Fibroblast of skin of right quadriceps (primary cell): ENCODE data around the gene ADGRF5.
A peak's percentile ranks its signal among the peaks of the same experiment; 100 is the strongest.
"Not testable (repeated sequence)": the region's sequence is repeated elsewhere in the genome, so short reads cannot be mapped to it uniquely, and the experiment has no call there.

Experiments used
- DNase-seq: peaks from one replicate; pipeline ENCODE4 v3.0.0-alpha.2; 2013

The ADGRF5 gene

GRCh38 chr6:46893648-46894047 lies 28.1 kb downstream of the ADGRF5 start:
- no peak for DNase-seq

DNA sequence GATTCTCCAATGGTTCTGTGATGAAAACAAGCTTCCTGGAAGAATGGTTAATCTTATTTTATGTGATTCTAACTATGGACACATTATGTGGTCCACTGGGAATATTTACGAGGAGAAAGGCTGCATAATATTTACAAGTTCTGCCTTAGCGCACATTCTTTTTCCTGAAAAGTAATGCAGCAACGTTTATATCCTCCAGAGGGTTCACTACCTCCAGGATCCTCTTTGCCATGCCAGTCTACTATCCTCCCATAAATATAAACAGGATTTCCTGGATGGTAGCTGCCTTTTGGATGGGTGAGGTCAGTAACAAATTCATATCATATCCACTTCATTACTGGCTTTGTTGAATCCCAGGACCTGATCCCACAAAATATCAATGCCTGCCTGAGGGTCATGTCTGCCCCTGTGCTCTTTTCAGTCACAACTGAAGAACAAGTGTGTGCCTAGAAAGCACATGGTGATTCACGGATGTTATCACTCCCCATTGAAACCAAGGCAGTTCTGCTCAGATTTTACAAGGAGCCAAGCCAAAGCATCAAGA lies 30.4 kb downstream of the ADGRF5 start:
- no peak for DNase-seq

- no peak for DNase-seq
Measured at GRCh38 chr6:46888578-46888977, 33.2 kb downstream of the ADGRF5 start.

DNA sequence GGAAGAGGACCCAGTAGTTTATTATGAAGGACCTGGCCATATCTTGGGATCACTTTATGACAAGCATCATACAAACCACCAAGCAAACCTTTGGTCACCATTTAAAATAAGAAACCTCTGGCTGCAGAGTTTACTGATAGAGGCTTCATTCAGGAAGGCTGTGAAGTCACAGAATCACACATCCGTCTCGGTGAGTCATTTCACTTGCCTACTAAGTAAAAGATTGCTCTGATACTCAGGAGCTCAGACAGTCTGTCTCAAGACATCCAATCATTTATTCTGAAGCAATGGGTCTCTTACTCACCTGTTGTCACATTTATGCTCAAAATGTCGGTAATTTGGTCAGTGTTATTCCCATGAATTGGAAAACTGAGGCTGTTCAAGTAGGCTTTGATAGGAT lies 33.7 kb downstream of the ADGRF5 start:
- DNase-seq = no peak

DNA sequence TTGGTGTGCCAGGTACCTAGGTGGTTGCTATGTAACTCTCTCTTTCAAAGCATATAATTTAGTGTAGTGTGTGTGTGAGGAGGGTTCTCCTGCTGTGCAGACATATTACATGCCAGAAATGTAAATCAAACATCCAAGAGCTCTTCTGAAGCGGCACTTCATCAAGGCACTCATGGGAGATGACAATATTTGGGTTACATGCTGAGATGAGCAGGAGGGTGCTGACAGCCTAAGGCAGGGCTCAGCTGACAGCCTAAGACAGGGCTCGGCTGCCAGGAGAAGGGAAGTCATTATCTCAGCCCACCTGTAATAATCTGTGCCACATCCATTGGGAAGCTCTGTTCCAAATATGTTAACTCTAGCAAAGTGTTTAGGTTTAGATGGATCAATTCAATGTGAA lies 39.1 kb downstream of the ADGRF5 start:
- DNase-seq = no peak

- DNase-seq = no peak
Measured at GRCh38 chr6:46879003-46879402, 42.7 kb downstream of the ADGRF5 start.

GRCh38 chr6:46876126-46876525 lies 45.6 kb downstream of the ADGRF5 start:
- DNase-seq = no peak

DNA sequence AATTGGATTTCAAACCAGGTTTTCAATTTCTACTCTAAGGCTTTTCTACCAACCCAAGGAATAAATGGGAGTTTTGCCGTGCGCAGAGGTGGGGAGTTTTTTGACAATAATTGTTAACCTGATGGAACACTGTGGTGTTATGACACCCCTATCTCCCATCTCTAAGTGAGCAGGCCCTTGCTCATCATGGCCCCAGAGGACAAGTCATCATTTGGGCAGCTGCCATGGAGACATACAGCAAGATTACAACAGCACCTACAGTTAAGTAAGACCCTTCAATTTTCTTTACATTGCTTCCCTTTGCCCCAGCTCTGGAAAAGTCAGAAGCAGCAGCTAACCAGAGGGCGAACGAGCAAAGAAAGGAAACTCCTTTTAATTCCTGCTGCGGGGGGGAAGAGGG lies 54.3 kb downstream of the ADGRF5 start:
- no peak for DNase-seq

- DNase-seq = no peak
Measured at GRCh38 chr6:46865221-46865620, 56.5 kb downstream of the ADGRF5 start.

- no peak for DNase-seq
Measured at GRCh38 chr6:46863791-46864190, 57.9 kb downstream of the ADGRF5 start.

DNA sequence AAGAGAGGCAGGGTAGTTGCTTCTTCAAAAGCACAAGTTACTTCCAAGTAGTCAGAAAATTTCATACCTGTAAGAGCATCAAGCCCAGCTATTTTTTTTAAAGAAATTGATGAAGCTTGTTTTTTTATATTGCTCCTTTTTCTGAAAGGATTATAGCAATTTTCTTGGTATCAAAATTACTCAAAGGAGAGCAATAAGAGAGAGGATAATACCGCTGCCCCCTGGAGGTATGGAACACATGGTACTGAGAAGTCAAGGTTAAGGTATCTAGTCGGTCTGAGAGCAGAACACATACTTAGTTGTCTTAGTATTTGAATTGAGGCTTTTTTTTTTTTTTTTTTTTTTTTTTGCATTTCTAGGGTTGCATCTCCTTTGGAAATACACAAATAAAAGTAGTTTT lies 59.4 kb downstream of the ADGRF5 start:
- DNase-seq = no peak

DNA sequence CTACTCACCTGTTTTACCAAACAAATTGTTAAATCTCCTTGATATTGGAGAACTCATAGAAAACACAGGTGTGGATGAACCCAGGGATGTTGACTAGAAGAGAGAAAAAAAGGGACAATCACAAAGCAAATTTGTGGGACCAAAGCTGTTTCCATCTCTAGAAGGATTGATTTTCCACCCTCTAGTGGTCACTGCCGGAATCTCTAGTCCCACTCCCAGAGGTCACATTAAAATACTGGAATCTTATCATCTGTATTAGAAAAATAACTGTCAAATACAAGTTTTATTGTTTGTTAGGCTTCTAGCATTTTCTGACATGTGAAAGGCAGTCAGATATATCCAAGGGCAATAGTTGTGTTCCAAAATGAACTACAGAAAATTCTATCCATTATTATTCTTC lies 65.8 kb downstream of the ADGRF5 start:
- peak; percentile 15 for DNase-seq

DNA sequence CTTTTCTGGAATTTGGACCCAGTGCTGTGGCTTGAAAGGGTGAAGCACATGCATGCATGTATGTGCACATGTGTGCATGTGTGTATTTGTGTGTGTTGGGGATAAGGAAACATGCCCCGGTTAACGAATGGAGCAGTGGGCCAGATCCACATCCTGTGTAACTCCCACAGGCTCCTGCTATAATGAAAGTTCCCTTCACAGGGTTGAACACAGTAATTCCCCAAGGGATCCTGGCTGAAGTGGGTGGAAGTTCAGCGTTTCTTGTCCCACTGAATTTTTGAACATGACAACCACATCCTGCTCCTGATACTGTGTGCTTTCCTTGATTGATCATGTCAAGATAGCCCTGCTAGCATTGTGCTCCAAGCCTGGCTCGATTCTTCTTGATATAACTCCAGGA lies 70.2 kb downstream of the ADGRF5 start:
- not testable (repeated sequence) for DNase-seq

DNA sequence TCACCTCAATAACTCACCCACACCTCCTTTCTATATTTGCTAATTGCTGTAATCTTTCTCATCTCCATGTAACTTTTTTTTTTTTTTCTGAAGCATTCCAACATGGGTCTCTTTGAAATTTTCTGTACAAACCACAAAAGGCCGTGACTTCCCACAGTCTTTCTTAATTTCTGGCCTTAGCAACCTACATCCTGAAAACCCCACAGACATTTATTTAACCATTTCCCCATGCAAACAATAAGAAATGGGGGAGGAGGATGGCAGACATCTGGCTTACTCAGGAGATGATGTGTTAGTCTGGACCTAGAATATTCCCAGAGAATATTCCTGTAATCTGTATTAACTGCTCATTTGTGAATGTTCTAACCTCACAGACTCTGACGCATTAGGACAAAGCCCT lies 70.9 kb downstream of the ADGRF5 start:
- DNase-seq = no peak

DNA sequence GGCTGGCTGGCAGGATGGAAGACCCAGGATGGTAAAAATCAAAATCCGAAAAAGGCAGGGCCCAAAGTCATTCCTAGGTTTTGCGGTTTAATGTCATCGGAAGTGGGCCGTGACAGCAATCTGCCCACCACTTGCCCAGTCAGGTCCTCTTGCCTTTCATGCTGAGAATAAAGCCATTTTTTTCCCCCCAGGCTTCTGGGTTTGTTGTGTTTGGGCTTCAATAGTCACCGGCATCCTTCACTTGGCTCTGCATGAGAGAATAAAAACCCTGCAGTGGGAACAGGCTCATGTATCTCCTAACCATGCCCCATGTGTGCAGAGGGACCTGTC lies 72.4 kb downstream of the ADGRF5 start:
- DNase-seq = no peak

DNA sequence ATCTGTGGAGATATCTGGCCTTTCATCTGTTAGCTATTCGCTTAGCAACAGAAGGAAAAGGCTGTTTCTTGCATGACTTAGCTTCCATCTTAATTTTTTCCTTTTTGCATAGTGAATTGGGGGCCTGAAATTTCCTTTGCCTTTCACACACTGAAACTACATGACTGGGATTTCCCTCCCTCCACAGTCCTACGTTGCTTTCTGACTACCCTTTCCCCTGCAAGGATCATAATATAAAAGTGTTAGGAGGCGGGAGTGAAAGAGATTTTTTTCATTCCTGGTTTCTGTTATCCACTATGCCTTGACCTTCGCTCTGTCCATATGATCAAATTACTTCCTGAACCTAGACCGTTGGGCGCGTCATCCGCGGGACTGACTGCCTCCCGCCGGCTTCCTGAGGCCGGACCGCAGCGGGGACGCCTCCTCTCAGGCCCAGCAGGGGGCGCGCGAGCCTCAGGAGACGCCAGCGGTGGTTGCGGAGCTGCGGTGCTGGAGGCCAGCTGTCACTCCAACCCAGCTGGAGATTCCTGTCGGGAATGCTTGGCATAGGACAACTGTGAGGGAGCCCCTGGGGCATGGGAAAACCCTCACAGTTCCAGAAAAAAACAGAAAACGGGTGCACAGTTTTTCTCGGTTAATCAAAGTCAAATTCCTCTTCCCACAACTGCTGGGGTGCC lies 72.9 kb downstream of the ADGRF5 start:
- peak; percentile 57 for DNase-seq

- DNase-seq = no peak
Measured at GRCh38 chr6:46845126-46845525, 76.6 kb downstream of the ADGRF5 start.

- DNase-seq = not testable (repeated sequence)
Measured at GRCh38 chr6:46842252-46842846, 79.4 kb downstream of the ADGRF5 start.

GRCh38 chr6:46838033-46838432 lies 83.7 kb downstream of the ADGRF5 start:
- DNase-seq = no peak

- not testable (repeated sequence) for DNase-seq
Measured at GRCh38 chr6:46834991-46835390, 86.7 kb downstream of the ADGRF5 start.

DNA sequence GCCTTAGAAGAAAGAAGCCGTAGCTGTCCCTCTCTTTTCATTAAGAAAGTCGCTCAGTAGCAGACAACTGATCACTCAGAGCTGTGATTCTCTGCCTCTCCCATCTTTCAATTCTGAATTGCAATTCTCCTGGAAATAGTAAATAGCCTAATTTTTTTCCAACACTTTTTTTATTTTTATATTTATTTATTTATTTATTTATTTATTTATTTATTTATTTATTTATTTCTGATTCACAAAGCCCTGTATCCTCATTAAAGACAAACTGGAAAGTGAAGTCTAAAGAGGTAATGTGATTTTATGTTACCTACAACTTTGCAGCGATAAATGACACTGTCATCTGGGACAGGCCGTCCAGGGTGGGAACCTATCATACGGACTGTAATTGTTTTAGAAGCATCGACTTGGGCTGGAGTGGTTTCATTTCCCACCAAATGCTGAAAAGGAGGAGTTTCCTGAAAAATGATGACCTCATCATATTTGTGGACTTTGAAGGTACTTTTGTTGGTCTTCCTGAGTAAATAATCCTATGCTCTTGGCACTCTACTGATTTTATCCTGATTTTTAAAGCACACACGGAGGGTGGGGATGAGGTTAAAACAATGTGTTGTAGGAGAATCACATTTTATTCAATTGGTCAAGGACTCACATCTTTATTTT lies 87.4 kb downstream of the ADGRF5 start:
- not testable (repeated sequence) for DNase-seq

DNA sequence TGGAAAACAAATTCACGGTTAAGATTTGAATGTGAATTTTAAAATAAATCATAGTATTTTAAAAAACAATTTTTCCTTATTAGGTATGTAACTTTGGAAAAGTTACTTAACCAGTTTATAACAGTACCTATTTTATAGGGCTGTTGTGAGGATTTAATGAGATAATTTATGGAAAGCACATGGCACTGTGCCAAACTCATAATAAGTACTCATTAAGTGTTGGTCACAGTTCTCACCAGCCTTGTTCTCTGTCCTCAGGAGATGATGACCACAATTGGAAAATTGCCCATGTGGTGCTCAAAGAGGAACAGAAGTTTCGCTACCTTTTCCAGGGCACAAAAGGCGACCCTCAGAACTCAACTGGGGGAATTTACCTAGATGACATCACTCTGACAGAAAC lies 88.9 kb downstream of the ADGRF5 start:
- no peak for DNase-seq

DNA sequence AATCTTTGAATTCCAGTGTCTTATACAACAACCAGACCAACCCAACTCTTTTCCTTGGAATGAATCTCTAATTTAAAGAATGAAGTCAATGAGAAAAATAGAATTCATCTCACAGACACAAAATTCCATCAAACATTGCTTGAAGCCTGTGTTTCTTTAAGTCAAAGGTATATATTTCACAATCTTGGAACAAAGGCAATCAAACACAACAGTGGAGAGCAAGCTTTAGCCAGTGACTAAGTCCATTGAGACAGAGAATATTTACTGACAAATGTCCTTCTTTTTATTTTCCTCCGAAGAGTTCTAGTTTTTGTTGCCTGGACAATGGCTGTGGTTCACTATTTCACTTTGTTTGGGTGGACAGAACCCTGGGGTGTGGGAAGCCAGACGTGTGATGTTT lies 92.8 kb downstream of the ADGRF5 start:
- no peak for DNase-seq

DNA sequence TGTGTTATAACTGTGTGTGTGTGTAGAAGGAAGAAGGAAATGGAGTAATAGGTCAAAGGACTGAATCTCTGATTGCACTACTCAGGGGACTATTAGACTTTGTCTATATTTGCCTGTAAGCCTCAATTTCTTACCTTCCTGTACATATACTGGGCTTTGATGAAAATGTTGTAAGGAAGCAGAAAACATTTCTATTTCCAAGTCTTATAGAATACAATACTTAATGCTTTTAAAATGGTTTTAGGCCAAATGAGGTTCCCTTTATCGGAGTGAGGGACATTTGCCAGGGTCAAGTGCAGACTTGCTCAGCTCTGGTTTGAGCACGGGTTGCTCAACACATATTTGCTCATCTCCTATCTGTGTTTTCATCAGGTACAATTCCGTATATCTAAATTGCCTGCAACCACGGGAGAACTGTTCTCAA lies 100.3 kb downstream of the ADGRF5 start:
- no peak for DNase-seq
